Liver (tissue), 3 donors: ENCODE data around the gene ACOT6.

Experiments
- EGR1 ChIP-seq, 2 donors: IDR thresholded peaks; 2 replicates each; pipeline ENCODE4 v1.6.1; 2016 to 2018; ENCODE audit warnings: antibody characterized with exemption in 2 of 2, low read depth in 2 of 2
- GABPA ChIP-seq, 2 donors: IDR thresholded peaks in 1 of 2; conservative IDR thresholded peaks in 1 of 2; 2 replicates each; pipeline ENCODE4 v1.6.1; 2016; ENCODE audit warnings: antibody characterized with exemption in 2 of 2, mild to moderate bottlenecking in 1 of 2, moderate library complexity in 1 of 2
- HNF4G ChIP-seq: IDR thresholded peaks from 2 replicates; pipeline ENCODE4 v1.6.1; 2016; ENCODE audit warnings: antibody characterized with exemption
- JUND ChIP-seq, 2 donors: IDR thresholded peaks; 2 replicates each; pipeline ENCODE4 v1.6.1; 2016; ENCODE audit warnings: antibody characterized with exemption in 2 of 2
- NR2F2 ChIP-seq: IDR thresholded peaks from 2 replicates; pipeline ENCODE4 v1.6.1; 2016; ENCODE audit warnings: antibody characterized with exemption
- RAD21 ChIP-seq, 2 donors: IDR thresholded peaks; 2 replicates each; pipeline ENCODE4 v1.6.1; 2016; ENCODE audit warnings: antibody characterized with exemption in 2 of 2, mild to moderate bottlenecking in 2 of 2
- RXRA ChIP-seq, 2 donors: IDR thresholded peaks; 2 replicates each; pipeline ENCODE4 v1.6.1; 2017 to 2018; ENCODE audit warnings: antibody characterized with exemption in 2 of 2, mild to moderate bottlenecking in 1 of 2
- SP1 ChIP-seq: IDR thresholded peaks from 2 replicates; pipeline ENCODE4 v1.6.1; 2018; ENCODE audit warnings: antibody characterized with exemption, mild to moderate bottlenecking
- TAF1 ChIP-seq: conservative IDR thresholded peaks from 2 replicates; pipeline ENCODE4 v1.6.1; 2016; ENCODE audit warnings: antibody characterized with exemption, mild to moderate bottlenecking
- YY1 ChIP-seq: IDR thresholded peaks from 2 replicates; pipeline ENCODE4 v1.6.1; 2016; ENCODE audit warnings: antibody characterized with exemption, mild to moderate bottlenecking
- TF ChIP-seq, protein P1 (sequence below): fragments of 150-350 bp; IDR thresholded peaks from 2 replicates; pipeline ENCODE4 v1.5.1; 2017; ENCODE audit warnings: improper control_type of control experiment, low read depth, low read length; ENCODE audit not compliant: missing input control
- TF ChIP-seq, protein P2 (sequence below): IDR thresholded peaks from 2 replicates; pipeline ENCODE4 v1.6.1; 2016; ENCODE audit warnings: antibody characterized with exemption, mild to moderate bottlenecking
- TF ChIP-seq, protein P3 (sequence below): IDR thresholded peaks from 2 replicates; pipeline ENCODE4 v1.6.1; 2016; ENCODE audit warnings: antibody characterized with exemption
- donor health status: healthy.
- donor health status: healthy.

DNA sequence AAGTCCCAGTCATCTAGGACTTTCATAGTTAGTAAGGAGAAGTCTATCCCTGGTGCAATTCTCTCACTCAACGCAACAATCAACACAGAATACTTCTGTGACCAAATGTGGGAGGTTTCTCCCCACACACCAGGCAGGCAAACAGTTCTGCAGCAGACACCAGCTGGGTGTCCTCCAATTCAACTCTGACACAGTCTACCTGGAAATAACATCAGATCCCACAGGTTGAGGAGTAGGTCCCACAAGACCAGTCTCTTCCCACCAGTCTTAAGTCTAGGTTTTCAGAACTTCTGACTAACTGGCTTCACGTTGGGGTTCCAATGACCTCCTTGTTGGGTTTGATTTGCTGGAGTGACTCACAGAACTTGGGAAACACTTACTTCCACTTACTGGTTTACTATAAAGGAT lies 14.8 kb downstream of the ACOT6 start:
- TF ChIP-seq, protein P1, sequence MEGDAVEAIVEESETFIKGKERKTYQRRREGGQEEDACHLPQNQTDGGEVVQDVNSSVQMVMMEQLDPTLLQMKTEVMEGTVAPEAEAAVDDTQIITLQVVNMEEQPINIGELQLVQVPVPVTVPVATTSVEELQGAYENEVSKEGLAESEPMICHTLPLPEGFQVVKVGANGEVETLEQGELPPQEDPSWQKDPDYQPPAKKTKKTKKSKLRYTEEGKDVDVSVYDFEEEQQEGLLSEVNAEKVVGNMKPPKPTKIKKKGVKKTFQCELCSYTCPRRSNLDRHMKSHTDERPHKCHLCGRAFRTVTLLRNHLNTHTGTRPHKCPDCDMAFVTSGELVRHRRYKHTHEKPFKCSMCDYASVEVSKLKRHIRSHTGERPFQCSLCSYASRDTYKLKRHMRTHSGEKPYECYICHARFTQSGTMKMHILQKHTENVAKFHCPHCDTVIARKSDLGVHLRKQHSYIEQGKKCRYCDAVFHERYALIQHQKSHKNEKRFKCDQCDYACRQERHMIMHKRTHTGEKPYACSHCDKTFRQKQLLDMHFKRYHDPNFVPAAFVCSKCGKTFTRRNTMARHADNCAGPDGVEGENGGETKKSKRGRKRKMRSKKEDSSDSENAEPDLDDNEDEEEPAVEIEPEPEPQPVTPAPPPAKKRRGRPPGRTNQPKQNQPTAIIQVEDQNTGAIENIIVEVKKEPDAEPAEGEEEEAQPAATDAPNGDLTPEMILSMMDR = no peak
- TF ChIP-seq SP1 = no peak
- no peak for TF ChIP-seq TAF1
- no peak for TF ChIP-seq YY1
- no peak for TF ChIP-seq RXRA (IDR thresholded peaks at IDR 0.05)
- no peak for TF ChIP-seq RAD21 (IDR thresholded peaks at IDR 0.05)
- no peak for TF ChIP-seq GABPA (IDR thresholded peaks at IDR 0.05 in 1 of 2, conservative IDR thresholded peaks at IDR 0.05 in 1 of 2)
- TF ChIP-seq, protein P2, sequence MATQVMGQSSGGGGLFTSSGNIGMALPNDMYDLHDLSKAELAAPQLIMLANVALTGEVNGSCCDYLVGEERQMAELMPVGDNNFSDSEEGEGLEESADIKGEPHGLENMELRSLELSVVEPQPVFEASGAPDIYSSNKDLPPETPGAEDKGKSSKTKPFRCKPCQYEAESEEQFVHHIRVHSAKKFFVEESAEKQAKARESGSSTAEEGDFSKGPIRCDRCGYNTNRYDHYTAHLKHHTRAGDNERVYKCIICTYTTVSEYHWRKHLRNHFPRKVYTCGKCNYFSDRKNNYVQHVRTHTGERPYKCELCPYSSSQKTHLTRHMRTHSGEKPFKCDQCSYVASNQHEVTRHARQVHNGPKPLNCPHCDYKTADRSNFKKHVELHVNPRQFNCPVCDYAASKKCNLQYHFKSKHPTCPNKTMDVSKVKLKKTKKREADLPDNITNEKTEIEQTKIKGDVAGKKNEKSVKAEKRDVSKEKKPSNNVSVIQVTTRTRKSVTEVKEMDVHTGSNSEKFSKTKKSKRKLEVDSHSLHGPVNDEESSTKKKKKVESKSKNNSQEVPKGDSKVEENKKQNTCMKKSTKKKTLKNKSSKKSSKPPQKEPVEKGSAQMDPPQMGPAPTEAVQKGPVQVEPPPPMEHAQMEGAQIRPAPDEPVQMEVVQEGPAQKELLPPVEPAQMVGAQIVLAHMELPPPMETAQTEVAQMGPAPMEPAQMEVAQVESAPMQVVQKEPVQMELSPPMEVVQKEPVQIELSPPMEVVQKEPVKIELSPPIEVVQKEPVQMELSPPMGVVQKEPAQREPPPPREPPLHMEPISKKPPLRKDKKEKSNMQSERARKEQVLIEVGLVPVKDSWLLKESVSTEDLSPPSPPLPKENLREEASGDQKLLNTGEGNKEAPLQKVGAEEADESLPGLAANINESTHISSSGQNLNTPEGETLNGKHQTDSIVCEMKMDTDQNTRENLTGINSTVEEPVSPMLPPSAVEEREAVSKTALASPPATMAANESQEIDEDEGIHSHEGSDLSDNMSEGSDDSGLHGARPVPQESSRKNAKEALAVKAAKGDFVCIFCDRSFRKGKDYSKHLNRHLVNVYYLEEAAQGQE = no peak
- TF ChIP-seq, protein P3, sequence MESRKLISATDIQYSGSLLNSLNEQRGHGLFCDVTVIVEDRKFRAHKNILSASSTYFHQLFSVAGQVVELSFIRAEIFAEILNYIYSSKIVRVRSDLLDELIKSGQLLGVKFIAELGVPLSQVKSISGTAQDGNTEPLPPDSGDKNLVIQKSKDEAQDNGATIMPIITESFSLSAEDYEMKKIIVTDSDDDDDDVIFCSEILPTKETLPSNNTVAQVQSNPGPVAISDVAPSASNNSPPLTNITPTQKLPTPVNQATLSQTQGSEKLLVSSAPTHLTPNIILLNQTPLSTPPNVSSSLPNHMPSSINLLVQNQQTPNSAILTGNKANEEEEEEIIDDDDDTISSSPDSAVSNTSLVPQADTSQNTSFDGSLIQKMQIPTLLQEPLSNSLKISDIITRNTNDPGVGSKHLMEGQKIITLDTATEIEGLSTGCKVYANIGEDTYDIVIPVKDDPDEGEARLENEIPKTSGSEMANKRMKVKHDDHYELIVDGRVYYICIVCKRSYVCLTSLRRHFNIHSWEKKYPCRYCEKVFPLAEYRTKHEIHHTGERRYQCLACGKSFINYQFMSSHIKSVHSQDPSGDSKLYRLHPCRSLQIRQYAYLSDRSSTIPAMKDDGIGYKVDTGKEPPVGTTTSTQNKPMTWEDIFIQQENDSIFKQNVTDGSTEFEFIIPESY = no peak
- TF ChIP-seq HNF4G = no peak
- no peak for TF ChIP-seq JUND (IDR thresholded peaks at IDR 0.05)
- no peak for TF ChIP-seq EGR1 (IDR thresholded peaks at IDR 0.05; ENCODE audit: low read depth in 2 of 2)
- TF ChIP-seq NR2F2 = no peak
